NCI-H1417 treated with DMSO at 0.1 percent for 48 hours (cell line): Measurements from ENCODE around the gene SPATA45.

Experiments used
- DNase-seq: peaks from one replicate; lab custom pipeline; 2025; lab: John Stamatoyannopoulos, UW

Gene SPATA45

GRCh38 chr1:212828395-212828794 is 19.1 kb downstream of the SPATA45 start:
- no peak for DNase-seq

GRCh38 chr1:212827831-212828278 is 19.6 kb downstream of the SPATA45 start:
- no peak for DNase-seq

GRCh38 chr1:212827171-212827776 is 20.2 kb downstream of the SPATA45 start:
- no peak for DNase-seq

- no peak for DNase-seq
These were observed 21.5 kb downstream of the SPATA45 start for GRCh38 chr1:212825798-212826452.

GRCh38 chr1:212824201-212824600 is 23.2 kb downstream of the SPATA45 start:
- DNase-seq: no peak

GRCh38 chr1:212822956-212823355 is 24.5 kb downstream of the SPATA45 start:
- no peak for DNase-seq

GRCh38 chr1:212820969-212821368 is 26.5 kb downstream of the SPATA45 start:
- no peak for DNase-seq

GRCh38 chr1:212819726-212820125 is 27.7 kb downstream of the SPATA45 start:
- DNase-seq: no peak

GRCh38 chr1:212816567-212817278 is 30.7 kb downstream of the SPATA45 start:
- no peak for DNase-seq

GRCh38 chr1:212814537-212815334 is 32.7 kb downstream of the SPATA45 start:
- DNase-seq: peak; percentile 85

GRCh38 chr1:212805767-212806166 is 41.7 kb downstream of the SPATA45 start:
- no peak for DNase-seq

GRCh38 chr1:212797681-212798080 is 49.8 kb downstream of the SPATA45 start:
- no peak for DNase-seq

GRCh38 chr1:212794561-212795014 is 52.9 kb downstream of the SPATA45 start:
- no peak for DNase-seq

GRCh38 chr1:212792396-212792908 is 55.0 kb downstream of the SPATA45 start:
- no peak for DNase-seq

GRCh38 chr1:212791676-212792395 is 55.6 kb downstream of the SPATA45 start, which contains the start of the genes NSL1 and TATDN3:
Gene NSL1, minus strand, starts transcription at chr1:212791777. Its CDS starts 14 bp downstream, at chr1:212791763.
Gene TATDN3, plus strand, starts transcription at chr1:212791894. Its CDS starts 28 bp downstream, at chr1:212791922.
- DNase-seq: peak; percentile 47

- DNase-seq: no peak
These were observed 56.2 kb downstream of the SPATA45 start for GRCh38 chr1:212791261-212791675.

GRCh38 chr1:212785871-212786270 is 61.6 kb downstream of the SPATA45 start:
- no peak for DNase-seq

- DNase-seq: no peak
These were observed 63.5 kb downstream of the SPATA45 start for GRCh38 chr1:212783976-212784375.

GRCh38 chr1:212782422-212783154 is 64.9 kb downstream of the SPATA45 start:
- DNase-seq: no peak

GRCh38 chr1:212781225-212781624 is 66.2 kb downstream of the SPATA45 start:
- DNase-seq: no peak
